GM12864 (cell line): ENCODE results near the gene SLC1A2.

Experiments used
- DNase-seq: peaks from one replicate; pipeline ENCODE4 v3.0.0-alpha.2; 2011; ENCODE audit warnings: low read depth
- H3K4me3 ChIP-seq: 2 replicates; pipeline ENCODE4 v1.5.1; 2011; ENCODE audit warnings: mild to moderate bottlenecking, low read depth, low read length, control low read depth
- CTCF ChIP-seq: IDR thresholded peaks from 2 replicates; pipeline ENCODE4 v1.5.1; 2011; ENCODE audit warnings: low read depth, mild to moderate bottlenecking, moderate library complexity, low read length, control low read depth, inconsistent platforms; ENCODE audit errors: missing control alignments

The SLC1A2 gene

GRCh38 chr11:35262056-35262455, 157.3 kb downstream of the SLC1A2 start:
- no peak overlapping the region for H3K4me3 ChIP-seq
- TF ChIP-seq CTCF = no peak
- DNase-seq = no peak

DNA sequence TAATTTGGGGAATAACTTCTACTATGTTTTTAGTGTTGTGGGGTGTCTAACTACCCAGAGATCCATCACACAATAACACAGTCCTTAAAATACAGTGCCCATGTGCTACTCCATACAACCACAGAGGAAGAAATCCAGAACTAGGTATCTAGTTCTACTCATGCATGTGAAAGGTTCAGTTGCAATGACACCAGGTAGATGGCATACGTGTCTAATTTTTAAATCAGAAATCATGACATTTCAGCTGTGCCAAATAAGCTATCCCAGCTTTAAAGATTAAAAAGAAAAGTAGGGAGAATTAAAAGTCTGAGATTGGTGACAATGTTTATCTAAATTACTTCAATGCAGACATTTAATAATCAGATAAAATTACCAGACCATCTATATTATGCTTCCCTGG, 158.2 kb downstream of the SLC1A2 start:
- DNase-seq = no peak
- no peak for TF ChIP-seq CTCF
- no peak overlapping the region for H3K4me3 ChIP-seq

GRCh38 chr11:35260342-35260985, 158.9 kb downstream of the SLC1A2 start:
- DNase-seq = no peak
- H3K4me3 ChIP-seq = no peak overlapping the region
- TF ChIP-seq CTCF = no peak

DNA sequence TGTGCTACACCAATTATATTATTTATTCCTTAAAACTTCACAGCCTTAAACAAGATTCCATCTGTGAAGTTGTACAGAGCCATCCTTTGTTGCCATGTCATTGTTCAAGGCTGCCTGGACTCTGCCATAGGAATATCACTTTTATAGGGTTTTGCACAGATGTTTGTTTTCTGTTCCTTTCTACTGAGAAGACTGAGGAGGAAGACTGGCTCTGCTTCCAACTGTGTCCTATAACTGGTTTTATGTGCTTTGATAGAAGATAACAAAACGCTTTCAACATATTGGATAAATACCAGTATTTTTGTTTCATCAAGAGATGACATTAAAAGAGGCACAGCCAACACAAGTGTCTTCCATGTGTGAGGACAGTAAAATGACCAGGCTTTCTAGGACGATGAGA, 159.8 kb downstream of the SLC1A2 start:
- no peak for TF ChIP-seq CTCF
- no peak overlapping the region for H3K4me3 ChIP-seq
- no peak for DNase-seq

DNA sequence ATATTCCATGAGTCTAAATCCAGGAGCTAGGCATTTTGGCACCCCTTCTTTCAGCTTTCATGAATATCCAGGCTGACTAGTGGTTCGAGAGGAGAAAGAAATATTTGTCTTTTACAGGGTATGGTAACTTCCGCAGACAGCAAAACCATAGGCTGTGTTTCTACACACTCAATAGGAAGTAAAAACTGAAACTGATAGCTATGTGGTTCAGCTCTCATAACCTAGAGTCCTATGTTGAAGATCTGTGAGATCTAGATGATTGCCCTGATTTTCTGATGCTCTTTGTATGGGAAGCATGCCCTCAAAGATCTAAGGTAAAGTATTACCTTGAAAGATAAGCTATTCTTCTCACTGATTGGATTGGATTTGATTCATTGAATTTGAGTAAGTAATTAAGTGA, 162.1 kb downstream of the SLC1A2 start:
- H3K4me3 ChIP-seq = no peak overlapping the region
- no peak for TF ChIP-seq CTCF
- peak; percentile 47 for DNase-seq

DNA sequence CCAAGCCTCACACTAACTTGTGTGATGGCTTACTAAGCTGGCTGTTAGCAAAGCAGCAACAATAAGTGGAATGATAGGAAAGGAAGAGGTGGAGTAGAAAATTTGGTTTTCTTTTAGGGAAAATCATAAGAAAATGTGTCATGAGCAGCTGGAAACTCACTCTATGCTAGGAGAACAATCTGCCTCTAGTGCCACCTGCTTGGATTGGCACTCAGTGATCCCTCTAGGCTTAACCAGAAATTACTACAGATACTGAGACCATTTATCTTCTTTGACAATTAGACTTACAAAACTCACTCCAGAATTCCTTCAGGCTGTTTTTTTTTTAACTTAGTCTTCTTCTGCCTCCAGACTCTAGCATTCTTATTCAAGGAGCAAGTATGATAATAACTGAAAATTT, 163.1 kb downstream of the SLC1A2 start:
- no peak overlapping the region for H3K4me3 ChIP-seq
- DNase-seq = no peak
- TF ChIP-seq CTCF = no peak

DNA sequence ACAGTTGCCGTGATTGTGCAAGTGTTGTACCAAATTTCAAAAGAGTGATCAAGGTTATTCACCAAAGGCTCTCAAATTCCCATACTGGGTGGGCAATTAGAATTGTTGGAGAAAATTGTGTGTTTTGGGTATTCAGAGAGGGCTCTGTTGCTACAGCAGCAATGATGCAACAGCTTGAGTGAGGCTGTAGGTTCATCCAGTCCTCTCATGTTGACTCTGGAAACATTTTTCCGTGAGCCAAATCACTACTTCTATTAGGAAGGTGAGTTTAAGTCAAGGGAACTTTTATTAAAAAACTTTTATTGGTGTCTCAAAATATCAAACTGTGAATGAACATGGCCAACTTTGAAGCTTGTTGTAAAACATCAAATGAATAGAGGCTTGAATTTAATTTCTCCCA, 163.8 kb downstream of the SLC1A2 start:
- no peak overlapping the region for H3K4me3 ChIP-seq
- TF ChIP-seq CTCF = no peak
- no peak for DNase-seq
